ENCODE data around the gene RBMS2. TPM values are rescaled to one million over a fixed set of nuclear protein-coding genes. Genes with fewer than 3 reads are reported as not detected.

Gene RBMS2
- total and polyA plus RNA-seq, 9 donors = 14.4 to 56.9 (median 36.6) TPM

- TF ChIP-seq POLR2A (IDR thresholded peaks at IDR 0.05) (no peak), CTCF (IDR thresholded peaks at IDR 0.05) (no peak), EP300 (IDR thresholded peaks at IDR 0.05) (no peak)
- Histone ChIP-seq H3K27me3 (no peaks in the 10 kb centered on the region), H3K4me3 (peak overlapping the region; percentile 31), H3K36me3 (no peaks in the 10 kb centered on the region), H3K27ac (peak overlapping the region; percentile 5 to 48), H3K9me3 (no peaks in the 10 kb centered on the region), H3K4me1 (ENCODE audit: insufficient read depth) (peaks cover 19% of the 10 kb centered on the region)
- intact Hi-C loops (cut with DNase I) = loop anchor here in 3 of 4 donors (5.0 to 10.0 kb wide), 3 partner anchors 110 to 897 kb away; partner anchors contain the start of gene RBMS2 (in 1 of the 3)
- peak; percentile 75 to 83 (median 80) for DNase-seq
- WGBS, 3 donors = 6 to 7% (median 7%) methylated on average over 13 of the region's 13 CpGs
These were observed 110.4 kb downstream of the RBMS2 start for GRCh38 chr12:56631790-56632700.

- TF ChIP-seq EP300 (IDR thresholded peaks at IDR 0.05) (no peak), CTCF (IDR thresholded peaks at IDR 0.05) (no peak), POLR2A (IDR thresholded peaks at IDR 0.05) (no peak)
- H3K36me3 ChIP-seq = no peaks in the 10 kb centered on the region
- no peak for DNase-seq
- no peaks in the 10 kb centered on the region for H3K27me3 ChIP-seq
- H3K27ac ChIP-seq = peak overlapping the region; percentile 5 to 90
- intact Hi-C loops (cut with DNase I) = loop anchor here in 3 of 4 donors (5.0 to 10.0 kb wide), 3 partner anchors 111 to 898 kb away; partner anchors contain the start of gene RBMS2 (in 1 of the 3)
- H3K9me3 ChIP-seq = no peaks in the 10 kb centered on the region
- WGBS, 3 donors = 25 to 30% (median 27%) methylated on average over 4 of the region's 4 CpGs
- H3K4me1 ChIP-seq (ENCODE audit: insufficient read depth) = peaks cover 16% of the 10 kb centered on the region
- H3K4me3 ChIP-seq = peak overlapping the region; percentile 31
These were observed 111.3 kb downstream of the RBMS2 start for GRCh38 chr12:56632701-56633467.

GRCh38 chr12:56633468-56634241 lies 112.0 kb downstream of the RBMS2 start:
- peak overlapping the region; percentile 64 for H3K4me3 ChIP-seq
- 45 to 53% (median 46%) methylated on average over 12 of the region's 12 CpGs for WGBS, 3 donors
- H3K4me1 ChIP-seq (ENCODE audit: insufficient read depth) = peaks cover 16% of the 10 kb centered on the region
- peak overlapping the region; percentile 90 for H3K27ac ChIP-seq
- H3K27me3 ChIP-seq = no peaks in the 10 kb centered on the region
- no peaks in the 10 kb centered on the region for H3K36me3 ChIP-seq
- no peaks in the 10 kb centered on the region for H3K9me3 ChIP-seq
- intact Hi-C loops (cut with DNase I) = loop anchor here in 3 of 4 donors (5.0 to 10.0 kb wide), 3 partner anchors 111 to 899 kb away; partner anchors contain the start of gene RBMS2 (in 1 of the 3)
- no peak for DNase-seq
- TF ChIP-seq POLR2A (IDR thresholded peaks at IDR 0.05) (no peak), CTCF (IDR thresholded peaks at IDR 0.05) (no peak), EP300 (IDR thresholded peaks at IDR 0.05) (no peak)
